HepG2 (cell line): ENCODE results near the gene MYOM1. TPM values are rescaled to one million over a fixed set of nuclear protein-coding genes. Genes with fewer than 3 reads are reported as not detected.
A peak's percentile ranks its signal among the peaks of the same experiment; 100 is the strongest.

ENCODE experiments used
- ATAC-seq: fragments of 200-7000 bp; cut with Tn5 transposase; 3 replicates; pipeline ENCODE4 v1.9.1; 2020; ENCODE audit warnings: mild to moderate bottlenecking, moderate library complexity
- BruUV-seq: library from RNA; stranded (reverse); fragments of 400-500 nt; replicated peaks from 2 replicates; lab custom pipeline; 2021; lab: Mats Ljungman, UMichigan
- CTCF ChIA-PET: fragments of 300-600 bp; formaldehyde crosslinking; extraction: SDS; loops from one replicate; lab custom pipeline; 2021; ENCODE audit warnings: low total read pairs, inconsistent platforms, low intra/inter-chr PET ratio; lab: Yijun Ruan, JAX
- POLR2A ChIA-PET: fragments of 350-600 bp; sonication (Branson Sonifier 250); formaldehyde crosslinking; loops from one replicate; lab custom pipeline; 2020; ENCODE audit warnings: antibody characterized with exemption, inconsistent platforms; lab: Yijun Ruan, JAX
- DNase-seq: peaks from one replicate; pipeline ENCODE4 v3.0.0-alpha.2; 2015; ENCODE audit warnings: low spot score
- FAIRE-seq: peaks from 3 replicates; lab custom pipeline; 2011; peaks lifted over from hg19 to GRCh38; lab: Jason Lieb, UNC
- H2AFZ ChIP-seq: one replicate; pipeline ENCODE4 v1.6.1; 2011; ENCODE audit warnings: low read length, inconsistent platforms
- H3K27ac ChIP-seq: fragments of 300-600 bp; 3 replicates; pipeline ENCODE4 v1.8.0; 2011; ENCODE audit warnings: mixed run types, mild to moderate bottlenecking, mixed read lengths, low read length, inconsistent platforms; ENCODE audit not compliant: insufficient read depth; ENCODE audit errors: extremely low read length
- H3K27me3 ChIP-seq, 2 experiments: fragments of 200-600 bp in 1 of 2; 2 replicates in 1 of 2; 3 replicates in 1 of 2; pipeline versions ENCODE4 v1.6.0 to v1.8.0; 2011; ENCODE audit warnings: low read length in 2 of 2, mild to moderate bottlenecking in 2 of 2, moderate library complexity in 2 of 2, inconsistent platforms in 1 of 2; ENCODE audit not compliant: insufficient read depth in 2 of 2, control insufficient read depth in 1 of 2
- H3K36me3 ChIP-seq, 2 experiments: fragments of 200-600 bp in 1 of 2; replicated peaks in 1 of 2; 2 replicates in 1 of 2; 3 replicates in 1 of 2; pipeline versions ENCODE4 v1.5.1 to v1.8.0; 2011; ENCODE audit warnings: low read length in 2 of 2, inconsistent platforms in 1 of 2; ENCODE audit not compliant: insufficient read depth in 2 of 2, control insufficient read depth in 1 of 2
- H3K4me1 ChIP-seq: 2 replicates; pipeline ENCODE4 v1.5.1; 2012; ENCODE audit warnings: low read length, inconsistent platforms; ENCODE audit not compliant: insufficient read depth
- H3K4me2 ChIP-seq: 2 replicates; pipeline ENCODE4 v1.6.0; 2011; ENCODE audit warnings: low read depth, low read length, inconsistent platforms
- H3K4me3 ChIP-seq, 3 experiments: fragments of 200-600 bp in 1 of 3; sonication (generic), shearing (Covaris generic) in 1 of 3; replicated peaks in 1 of 3; 2 replicates each; pipeline ENCODE4 v1.5.1; 2011 to 2016; ENCODE audit warnings: low read length in 3 of 3, inconsistent platforms in 2 of 3, low read depth in 2 of 3, mild to moderate bottlenecking in 2 of 3, control low read depth in 1 of 3, mixed read lengths in 1 of 3; ENCODE audit not compliant: insufficient read depth in 1 of 3
- H3K79me2 ChIP-seq: one replicate; pipeline ENCODE4 v1.6.1; 2011; ENCODE audit warnings: low read length, inconsistent platforms; ENCODE audit not compliant: insufficient read depth
- H3K9ac ChIP-seq: 2 replicates; pipeline ENCODE4 v1.6.0; 2011; ENCODE audit warnings: mild to moderate bottlenecking, low read depth, low read length, inconsistent platforms; ENCODE audit not compliant: insufficient read depth
- H3K9me3 ChIP-seq: 2 replicates; pipeline ENCODE4 v1.5.1; 2012; ENCODE audit warnings: mild to moderate bottlenecking, low read length
- H4K20me1 ChIP-seq: 2 replicates; pipeline ENCODE4 v1.6.0; 2011; ENCODE audit warnings: inconsistent platforms, mild to moderate bottlenecking, low read length, moderate library complexity; ENCODE audit not compliant: insufficient read depth
- BRD4 ChIP-seq: sonication (generic); formaldehyde crosslinking; IDR thresholded peaks from 2 replicates; pipeline ENCODE4 v1.4.0; 2020; ENCODE audit warnings: missing genetic modification reagents
- CBX5 ChIP-seq: sonication (generic); formaldehyde crosslinking; IDR thresholded peaks from 2 replicates; pipeline ENCODE4 v1.4.0; 2020; ENCODE audit warnings: missing genetic modification reagents, borderline replicate concordance
- CSRNP1 ChIP-seq: sonication (generic); formaldehyde crosslinking; IDR thresholded peaks from 2 replicates; pipeline ENCODE4 v1.8.1; 2023; ENCODE audit warnings: mild to moderate bottlenecking, missing genetic modification reagents
- ELF1 ChIP-seq: sonication (generic); formaldehyde crosslinking; IDR thresholded peaks from 2 replicates; pipeline ENCODE4 v1.4.0; 2020; ENCODE audit warnings: missing genetic modification reagents
- FOXJ3 ChIP-seq: sonication (generic); formaldehyde crosslinking; IDR thresholded peaks from 2 replicates; pipeline ENCODE4 v1.4.0; 2020; ENCODE audit warnings: missing genetic modification reagents, mild to moderate bottlenecking, borderline replicate concordance
- GABPB1 ChIP-seq: IDR thresholded peaks from 2 replicates; pipeline ENCODE4 v1.6.1; 2016; ENCODE audit warnings: mild to moderate bottlenecking, missing genetic modification reagents, moderate library complexity, missing compliant biosample characterization
- MXI1 ChIP-seq: IDR thresholded peaks from 3 replicates; pipeline ENCODE4 v1.6.1; 2012; ENCODE audit warnings: low read depth, low read length, inconsistent platforms, borderline replicate concordance
- NR3C1 ChIP-seq: sonication (generic); formaldehyde crosslinking; IDR thresholded peaks from 2 replicates; pipeline ENCODE4 v1.4.0; 2020; ENCODE audit warnings: missing genetic modification reagents
- PHF21A ChIP-seq: sonication (generic); formaldehyde crosslinking; IDR thresholded peaks from 2 replicates; pipeline ENCODE4 v1.5.0; 2020; ENCODE audit warnings: mild to moderate bottlenecking, missing genetic modification reagents
- PITX1 ChIP-seq: sonication (generic); formaldehyde crosslinking; IDR thresholded peaks from 2 replicates; pipeline ENCODE4 v1.5.1; 2020; ENCODE audit warnings: mild to moderate bottlenecking, missing genetic modification reagents
- PRPF4 ChIP-seq: fragments of 200-400 bp; formaldehyde crosslinking; IDR thresholded peaks from 2 replicates; pipeline ENCODE4 v1.6.1; 2016; ENCODE audit warnings: low read length, low read depth; ENCODE audit not compliant: poor library complexity, severe bottlenecking
- RBFOX2 ChIP-seq: fragments of 200-400 bp; formaldehyde crosslinking; IDR thresholded peaks from 2 replicates; pipeline ENCODE4 v1.6.1; 2017; ENCODE audit warnings: low read depth, mild to moderate bottlenecking, low read length
- SNAPC2 ChIP-seq: sonication (generic); formaldehyde crosslinking; IDR thresholded peaks from 2 replicates; pipeline ENCODE4 v1.8.1; 2022; ENCODE audit warnings: mild to moderate bottlenecking, missing genetic modification reagents
- ZBTB3 ChIP-seq: sonication (generic); formaldehyde crosslinking; IDR thresholded peaks from 2 replicates; pipeline ENCODE4 v1.4.0; 2020; ENCODE audit warnings: low read depth, mild to moderate bottlenecking, moderate library complexity, missing genetic modification reagents, borderline replicate concordance
- ZFP1 ChIP-seq: IDR thresholded peaks from 2 replicates; pipeline ENCODE4 v1.6.1; 2016
- ZFP90 ChIP-seq: sonication (generic); formaldehyde crosslinking; IDR thresholded peaks from 2 replicates; pipeline ENCODE4 v1.8.0; 2022; ENCODE audit warnings: missing genetic modification reagents, mild to moderate bottlenecking, inconsistent platforms, borderline replicate concordance
- ZNF382 ChIP-seq: sonication (generic); formaldehyde crosslinking; IDR thresholded peaks from 2 replicates; pipeline ENCODE4 v1.5.0; 2020; ENCODE audit warnings: missing genetic modification reagents, mild to moderate bottlenecking, borderline replicate concordance
- ZNF605 ChIP-seq: sonication (generic); formaldehyde crosslinking; IDR thresholded peaks from 2 replicates; pipeline ENCODE4 v1.8.0; 2022; ENCODE audit warnings: mild to moderate bottlenecking, missing genetic modification reagents
- ZSCAN20 ChIP-seq: sonication (generic); formaldehyde crosslinking; IDR thresholded peaks from 2 replicates; pipeline ENCODE4 v1.4.0; 2020; ENCODE audit warnings: missing genetic modification reagents, mild to moderate bottlenecking, borderline replicate concordance
- ZSCAN30 ChIP-seq: sonication (generic); formaldehyde crosslinking; IDR thresholded peaks from 2 replicates; pipeline ENCODE4 v1.5.0; 2020; ENCODE audit warnings: mild to moderate bottlenecking, missing genetic modification reagents
- WGBS: methylation state at CpG from one replicate; pipeline ENCODE4 v1.1.6; 2017; ENCODE audit warnings: low lambda C conversion rate; 5-methylcytosine and 5-hydroxymethylcytosine counted together
- in situ Hi-C: cut with HindIII; loops from 2 replicates; pipeline ENCODE4 v1.10.0; 2017; ENCODE audit warnings: low pct_unique_long_range_greater_than_20kb; ENCODE audit not compliant: extremely low pct_ligation_motif_present
- intact Hi-C: fragments of 100-400 bp; cut with micrococcal nuclease; formaldehyde crosslinking; loops from one replicate; pipeline ENCODE4 v1.10.0; 2022; ENCODE audit not compliant: unreplicated experiment
- polyA plus RNA-seq, 8 experiments: library from polyadenylated mRNA; depleted of rRNA in 3 of 8; stranded (reverse) in 7 of 8; unstranded in 1 of 8; fragments of >200 nt; fragmentation: Illumina TruSeq in 4 of 8; extraction: Trizol in 4 of 8; gene quantifications; 2 replicates each; pipeline versions ENCODE4 v1.2.1 to v1.2.3, GENCODE V29; 2011 to 2016; ENCODE audit warnings: low read depth in 4 of 8, missing spikeins in 1 of 8, mixed read lengths in 1 of 8; ENCODE audit not compliant: insufficient read depth in 1 of 8
- total RNA-seq, 5 experiments: library from RNA; depleted of rRNA; stranded (reverse); fragments of >200 nt; fragmentation: Illumina TruSeq; extraction: Trizol; gene quantifications; 2 replicates each; pipeline ENCODE4 v1.2.3, GENCODE V29; 2016; ENCODE audit warnings: low read depth in 1 of 5

The MYOM1 gene
- total and polyA plus RNA-seq, 2 of the 13 experiments (the other 11 are each of a cell fraction or from before 2014, with no cell fraction given): 0.46 to 0.98 TPM

- TF ChIP-seq CSRNP1: peak; percentile 1; the same call in 1 of the 2 replicates
- TF ChIP-seq ZBTB3 (CRISPR knock-in tag): no peak
- TF ChIP-seq ELF1 (CRISPR knock-in tag): no peak
- TF ChIP-seq GABPB1 (CRISPR knock-in tag): no peak
- no peak for TF ChIP-seq NR3C1 (CRISPR knock-in tag)
- no peak for TF ChIP-seq PITX1
- TF ChIP-seq, all 625 proteins: peak for 12
These were observed 28.4 kb upstream of the MYOM1 start (continued) for GRCh38 chr18:3248062-3248657.

GRCh38 chr18:3247240-3248061, 27.7 kb upstream of the MYOM1 start, which contains the start of gene MYL12A:
Gene MYL12A (plus strand): TSS chr18:3247801. CDS start chr18:3253248, 5,447 bp downstream.
- H3K4me3 ChIP-seq: peak within 1 kb of the TSS; percentile 92 to 94 (median 93)
- in situ Hi-C loops: loop anchor here (5.0 kb wide), 2 partner anchors 95 to 315 kb away; no protein-coding TSS in a partner anchor
- no TSS peak for BruUV-seq
- peak within 1 kb of the TSS; percentile 96 for H3K4me2 ChIP-seq
- intact Hi-C loops: loop anchor here (1.0 to 5.0 kb wide), 6 partner anchors 15 to 315 kb away; partner anchors contain the start of genes LPIN2 and MYL12B
- no peaks in the 10 kb centered on the region; a peak in 1 of 5 replicates for H3K36me3 ChIP-seq
- DNase-seq: peak; percentile 96
- 2% methylated on average over 25 of the region's 65 CpGs for WGBS
- ATAC-seq: peak; percentile 88
- peak; percentile 77 for FAIRE-seq
- H3K9me3 ChIP-seq: no peaks in the 10 kb centered on the region
- POLR2A ChIA-PET: interaction anchor here (0.9 to 5.4 kb wide), 35 partner anchors 9 to 481 kb away, joined by 3 to 54 read pairs (median 6); partner anchors contain the start of genes MYL12B and MYOM1
- no peak within 1 kb of the TSS for H2AFZ ChIP-seq
- H3K27ac ChIP-seq: peak within 1 kb of the TSS; percentile 93
- peaks cover 69% of the 10 kb centered on the region for H3K79me2 ChIP-seq
- H3K27me3 ChIP-seq: no peaks in the 10 kb centered on the region; a peak in 2 of 5 replicates
- CTCF ChIA-PET: interaction anchor here (1.0 kb wide), 1 partner anchor 8 kb away, joined by 3 read pairs; no protein-coding TSS in a partner anchor
- H3K9ac ChIP-seq: peak within 1 kb of the TSS; percentile 94
- peaks cover 13% of the 10 kb centered on the region; the same call in 1 of the 2 replicates for H4K20me1 ChIP-seq
- peaks cover 57% of the 10 kb centered on the region for H3K4me1 ChIP-seq
- TF ChIP-seq ZNF605 (CRISPR knock-in tag) (peak; percentile 91), ZNF382 (CRISPR knock-in tag) (no peak), FOXJ3 (CRISPR knock-in tag) (no peak), ZFP90 (CRISPR knock-in tag) (0 out of 2 replicates have a peak, but pooled peaks have one; percentile 20), MXI1 (peak; percentile 61; the same call in 1 of the 3 replicates), RBFOX2 (peak; percentile 96), PHF21A (CRISPR knock-in tag) (peak; percentile 61; the same call in 1 of the 2 replicates), SNAPC2 (CRISPR knock-in tag) (peak; percentile 73; the same call in 1 of the 2 replicates), ZFP1 (CRISPR knock-in tag) (peak; percentile 43; the same call in 1 of the 2 replicates), ZSCAN20 (no peak), CBX5 (CRISPR knock-in tag) (no peak; the same call in 1 of the 2 replicates), ZSCAN30 (CRISPR knock-in tag) (no peak), ELF1 (CRISPR knock-in tag) (peak; percentile 94), BRD4 (CRISPR knock-in tag) (peak; percentile 10; the same call in 1 of the 2 replicates), PRPF4 (no peak)
